SK-N-MC (cell line): ENCODE results near the gene PLP2.
A peak's percentile ranks its signal among the peaks of the same experiment; 100 is the strongest.

ENCODE experiments used
- DNase-seq: peaks from one replicate; pipeline ENCODE4 v3.0.0-alpha.2; 2011; ENCODE audit warnings: low read depth, low spot score
- H3K27ac ChIP-seq: fragments of 200-600 bp; sonication (generic); 2 replicates; pipeline ENCODE4 v1.5.1; 2016; ENCODE audit warnings: mixed run types
- H3K36me3 ChIP-seq: fragments of 200-600 bp; sonication (generic); 2 replicates; pipeline ENCODE4 v1.6.1; 2017; ENCODE audit warnings: antibody characterized with exemption, low read length, mixed read lengths; ENCODE audit not compliant: insufficient read depth
- H3K4me3 ChIP-seq: fragments of 200-600 bp; sonication (generic); 2 replicates; pipeline ENCODE4 v1.5.1; 2016
- H3K9ac ChIP-seq: fragments of 200-600 bp; sonication (generic); 2 replicates; pipeline ENCODE4 v1.8.0; 2017; ENCODE audit warnings: mixed run types, mixed read lengths; ENCODE audit not compliant: insufficient read length
- H3K9me3 ChIP-seq: fragments of 200-600 bp; sonication (generic); 2 replicates; pipeline ENCODE4 v1.6.1; 2017; ENCODE audit warnings: low read depth, mild to moderate bottlenecking, antibody characterized with exemption, low read length, moderate library complexity, mixed read lengths
- EZH2 ChIP-seq: fragments of 200-600 bp; sonication (generic); IDR thresholded peaks from one replicate; pipeline ENCODE4 v1.6.1; 2017; ENCODE audit warnings: antibody characterized with exemption
- FOXP2 ChIP-seq: optimal IDR thresholded peaks from 2 replicates; pipeline ENCODE3; 2011; ENCODE audit warnings: mild to moderate bottlenecking, moderate library complexity; ENCODE audit not compliant: insufficient read depth; ENCODE audit errors: extremely low read length, control extremely low read depth
- POLR2AphosphoS5 ChIP-seq: IDR thresholded peaks from 2 replicates; pipeline ENCODE4 v1.6.1; 2012; ENCODE audit warnings: mild to moderate bottlenecking, low read depth, low read length, borderline replicate concordance

The PLP2 gene

GRCh38 chrX:49178537-49178936, 6.8 kb downstream of the PLP2 start:
- DNase-seq = no peak
- no peak overlapping the region for H3K4me3 ChIP-seq
- no peak overlapping the region for H3K9ac ChIP-seq
- no peak overlapping the region for H3K27ac ChIP-seq
- no peak for TF ChIP-seq POLR2AphosphoS5
- no peak for TF ChIP-seq EZH2
- TF ChIP-seq FOXP2 = no peak
- H3K36me3 ChIP-seq = peaks cover 14% of the 10 kb centered on the region; the same call in 1 of the 2 replicates
- no peaks in the 10 kb centered on the region for H3K9me3 ChIP-seq

- no peak for DNase-seq
- H3K9me3 ChIP-seq = no peaks in the 10 kb centered on the region
- H3K4me3 ChIP-seq = no peak overlapping the region
- peaks cover 6% of the 10 kb centered on the region; the same call in 1 of the 2 replicates for H3K36me3 ChIP-seq
- H3K27ac ChIP-seq = no peak overlapping the region
- TF ChIP-seq FOXP2 = no peak
- no peak for TF ChIP-seq EZH2
- H3K9ac ChIP-seq = no peak overlapping the region
Observed at GRCh38 chrX:49179358-49179757, 7.7 kb downstream of the PLP2 start.

GRCh38 chrX:49183701-49184281, 12.1 kb downstream of the PLP2 start:
- no peak for DNase-seq
- Histone ChIP-seq H3K4me3 (peak overlapping the region; percentile 66), H3K27ac (no peak overlapping the region), H3K36me3 (no peaks in the 10 kb centered on the region), H3K9me3 (no peaks in the 10 kb centered on the region), H3K9ac (no peak overlapping the region)
- TF ChIP-seq EZH2 = no peak

GRCh38 chrX:49184294-49185281, 12.9 kb downstream of the PLP2 start:
- H3K4me3 ChIP-seq = peak overlapping the region; percentile 72
- no peaks in the 10 kb centered on the region for H3K9me3 ChIP-seq
- DNase-seq = peak; percentile 74
- no peak overlapping the region for H3K9ac ChIP-seq
- no peaks in the 10 kb centered on the region for H3K36me3 ChIP-seq
- no peak overlapping the region for H3K27ac ChIP-seq
- TF ChIP-seq POLR2AphosphoS5 = peak; percentile 51
- no peak for TF ChIP-seq EZH2

GRCh38 chrX:49186125-49187027, 14.7 kb downstream of the PLP2 start, which contains the start of gene PRICKLE3:
Gene PRICKLE3 (minus strand): TSS chrX:49186373. CDS start chrX:49186297, 76 bp downstream.
- peak within 1 kb of the TSS; percentile 72 for H3K4me3 ChIP-seq
- DNase-seq = no peak

GRCh38 chrX:49187028-49187394, 15.3 kb downstream of the PLP2 start:
- H3K4me3 ChIP-seq = no peak overlapping the region
- TF ChIP-seq EZH2 (no peak), POLR2AphosphoS5 (no peak), FOXP2 (no peak)
- DNase-seq = no peak
- no peaks in the 10 kb centered on the region for H3K36me3 ChIP-seq
- H3K9me3 ChIP-seq = no peaks in the 10 kb centered on the region
- H3K9ac ChIP-seq = no peak overlapping the region
- no peak overlapping the region for H3K27ac ChIP-seq

More at GRCh38 chrX:49186125-49187027, 14.7 kb downstream of the PLP2 start, which contains the start of gene PRICKLE3:
- no peaks in the 10 kb centered on the region for H3K36me3 ChIP-seq
- TF ChIP-seq POLR2AphosphoS5 (peak; percentile 45; the same call in 1 of the 2 replicates), EZH2 (no peak)
- H3K27ac ChIP-seq = no peak within 1 kb of the TSS
- no peak within 1 kb of the TSS for H3K9ac ChIP-seq
- H3K9me3 ChIP-seq = no peaks in the 10 kb centered on the region

- Histone ChIP-seq H3K9ac (no peak overlapping the region), H3K4me3 (no peak overlapping the region), H3K27ac (no peak overlapping the region), H3K36me3 (no peaks in the 10 kb centered on the region), H3K9me3 (no peaks in the 10 kb centered on the region)
- no peak for TF ChIP-seq FOXP2
- no peak for TF ChIP-seq POLR2AphosphoS5
- TF ChIP-seq EZH2 = no peak
- DNase-seq = no peak
Observed at GRCh38 chrX:49187526-49187925, 15.8 kb downstream of the PLP2 start.

GRCh38 chrX:49188468-49189076, 16.9 kb downstream of the PLP2 start:
- DNase-seq = no peak
- no peaks in the 10 kb centered on the region for H3K9me3 ChIP-seq
- peak overlapping the region; percentile 46 for H3K27ac ChIP-seq
- no peaks in the 10 kb centered on the region for H3K36me3 ChIP-seq
- H3K9ac ChIP-seq = no peak overlapping the region
- H3K4me3 ChIP-seq = no peak overlapping the region
- no peak for TF ChIP-seq EZH2
- TF ChIP-seq FOXP2 = no peak
- TF ChIP-seq POLR2AphosphoS5 = no peak
